Ascending aorta (tissue), 2 donors: ENCODE data around the gene EN2. TPM values are rescaled to one million over a fixed set of nuclear protein-coding genes. Genes with fewer than 3 reads are reported as not detected.
A peak's percentile ranks its signal among the peaks of the same experiment; 100 is the strongest.

ENCODE experiments used
- DNase-seq, 2 donors: peaks; one replicate each; pipeline ENCODE4 v3.0.0-alpha.2; 2019; ENCODE audit warnings: low spot score in 2 of 2
- H3K27ac ChIP-seq, 2 donors: fragments of 200-600 bp; sonication (generic); one replicate each; pipeline ENCODE4 v1.5.1; 2016 to 2017; ENCODE audit warnings: mild to moderate bottlenecking in 1 of 2
- H3K27me3 ChIP-seq: fragments of 200-600 bp; sonication (generic); one replicate; pipeline ENCODE4 v1.5.1; 2017
- H3K36me3 ChIP-seq, 2 donors: fragments of 200-600 bp; sonication (generic); one replicate each; pipeline ENCODE4 v1.5.1; 2016
- H3K4me1 ChIP-seq, 2 donors: fragments of 200-600 bp; sonication (generic); one replicate each; pipeline ENCODE4 v1.5.1; 2016 to 2017; ENCODE audit warnings: mild to moderate bottlenecking in 1 of 2
- H3K4me3 ChIP-seq, 2 donors: fragments of 200-600 bp; sonication (generic); one replicate each; pipeline ENCODE4 v1.5.1; 2016 to 2017; ENCODE audit warnings: mild to moderate bottlenecking in 1 of 2
- H3K9me3 ChIP-seq, 2 donors: fragments of 200-600 bp; sonication (generic); one replicate each; pipeline ENCODE4 v1.5.1; 2016
- CTCF ChIP-seq, 3 experiments: fragments of 200-600 bp in 2 of 3; fragments of 450-650 bp in 1 of 3; sonication (generic) in 2 of 3; IDR thresholded peaks; one replicate each; pipeline ENCODE4 v1.5.1; 2016 to 2019; ENCODE audit warnings: antibody characterized with exemption in 3 of 3, mild to moderate bottlenecking in 1 of 3, moderate library complexity in 1 of 3
- intact Hi-C: fragments of 100-400 bp; cut with DNase I; formaldehyde crosslinking; loops from one replicate; pipeline ENCODE4 v1.15.1; 2023
- total RNA-seq: library from RNA; depleted of rRNA; stranded (reverse); fragments of >200 nt; gene quantifications from one replicate; pipeline ENCODE4 v1.1.0, GENCODE V29; 2016

Gene EN2
- total RNA-seq, 1 donor from 2014 or later, result not detected

DNA sequence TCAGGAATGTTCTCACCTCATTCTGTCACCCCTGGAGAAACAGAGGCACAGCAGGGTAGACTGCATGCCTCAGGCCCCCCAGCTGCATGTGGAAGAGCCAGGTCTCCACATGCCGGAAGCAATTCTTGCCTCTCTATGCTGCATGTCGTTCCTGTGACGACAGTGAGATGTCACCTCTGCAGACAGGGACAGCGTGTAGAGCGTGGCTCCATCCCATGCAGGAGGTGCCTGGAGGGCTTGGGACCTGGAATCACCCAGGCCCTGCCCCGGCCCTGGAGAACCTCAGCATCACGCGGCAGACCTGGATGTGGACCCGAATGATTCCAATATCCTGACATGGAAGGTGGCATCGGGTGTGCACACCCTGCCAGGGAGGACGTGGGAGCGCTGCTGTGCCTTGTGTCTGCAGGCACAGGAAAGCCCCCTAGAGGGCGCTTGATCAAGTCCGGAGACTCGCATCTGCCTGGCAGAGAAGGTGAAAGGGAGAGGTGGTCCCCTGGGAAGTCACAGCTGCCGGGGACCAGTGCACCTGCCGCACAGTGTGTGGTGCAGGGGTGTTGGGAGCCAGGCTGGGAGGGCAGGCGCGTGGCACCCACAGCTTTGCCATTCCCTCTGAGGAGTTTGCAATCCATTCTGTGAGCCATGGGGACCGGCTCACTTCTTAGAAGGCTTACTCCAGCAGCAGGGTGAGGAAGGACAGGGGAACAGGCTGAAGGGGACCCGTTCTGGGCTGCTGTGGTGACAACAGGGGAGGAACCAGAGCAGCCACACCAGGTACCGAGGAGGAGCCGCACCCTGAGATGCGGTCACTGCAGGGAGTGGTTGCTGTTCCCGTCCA is 45.3 kb upstream of the EN2 start:
- no peak for DNase-seq
- Histone ChIP-seq H3K27me3 (no peaks in the 10 kb centered on the region), H3K36me3 (no peaks in the 10 kb centered on the region), H3K9me3 (no peaks in the 10 kb centered on the region), H3K4me1 (no peaks in the 10 kb centered on the region), H3K4me3 (no peak overlapping the region), H3K27ac (no peak overlapping the region)
- TF ChIP-seq CTCF (IDR thresholded peaks at IDR 0.05), result peak in 1 of 3 experiments; percentile 24
- intact Hi-C loops, result no loop called here

DNA sequence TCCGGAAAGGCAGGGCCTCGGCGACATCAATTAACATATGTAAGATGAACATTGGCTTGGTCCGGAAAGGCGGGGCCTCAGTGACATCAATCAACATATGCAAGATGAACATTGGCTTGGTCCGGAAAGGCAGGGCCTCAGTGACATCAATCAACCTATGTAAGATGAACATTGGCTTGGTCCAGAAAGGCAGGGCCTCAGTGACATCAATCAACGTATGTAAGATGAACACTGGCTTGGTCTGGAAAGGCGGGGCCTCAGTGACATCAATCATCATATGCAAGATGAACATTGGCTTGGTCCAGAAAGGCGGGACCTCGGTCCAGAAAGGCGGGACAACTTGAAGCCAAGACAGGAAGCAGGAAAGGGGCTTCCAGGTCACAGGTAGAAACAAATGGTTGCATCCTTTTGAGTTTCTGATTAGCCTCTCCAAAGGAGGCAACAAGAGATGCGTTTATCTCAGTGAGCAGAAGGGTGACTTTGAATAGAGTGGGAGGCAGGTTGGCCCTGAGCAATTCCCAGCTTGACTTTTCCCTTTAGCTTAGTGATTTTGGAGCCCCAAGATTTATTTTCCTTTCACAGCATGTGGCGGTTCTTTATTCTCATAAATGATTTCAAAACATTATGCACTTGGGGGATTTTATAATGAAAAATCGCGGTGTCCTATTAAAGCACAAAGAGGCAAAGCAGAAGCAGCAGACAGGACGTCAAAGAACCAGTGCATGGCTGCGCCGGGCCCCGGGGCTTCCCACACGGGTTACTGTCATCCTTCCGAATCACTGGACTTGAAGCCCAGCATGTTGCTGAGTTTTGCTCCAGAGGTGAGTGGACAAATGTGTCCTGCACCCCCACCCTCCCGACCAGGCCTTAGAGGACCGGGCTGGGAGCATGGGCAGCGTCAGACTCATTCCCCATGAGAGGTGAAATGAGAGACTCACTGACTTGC is 43.1 kb upstream of the EN2 start:
- H3K4me3 ChIP-seq, result no peak overlapping the region
- no peaks in the 10 kb centered on the region for H3K9me3 ChIP-seq
- no peak for DNase-seq
- no peak overlapping the region for H3K27ac ChIP-seq
- no peaks in the 10 kb centered on the region for H3K4me1 ChIP-seq
- no peaks in the 10 kb centered on the region for H3K36me3 ChIP-seq
- intact Hi-C loops, result no loop called here
- no peak for TF ChIP-seq CTCF (IDR thresholded peaks at IDR 0.05)
- H3K27me3 ChIP-seq, result no peaks in the 10 kb centered on the region

DNA sequence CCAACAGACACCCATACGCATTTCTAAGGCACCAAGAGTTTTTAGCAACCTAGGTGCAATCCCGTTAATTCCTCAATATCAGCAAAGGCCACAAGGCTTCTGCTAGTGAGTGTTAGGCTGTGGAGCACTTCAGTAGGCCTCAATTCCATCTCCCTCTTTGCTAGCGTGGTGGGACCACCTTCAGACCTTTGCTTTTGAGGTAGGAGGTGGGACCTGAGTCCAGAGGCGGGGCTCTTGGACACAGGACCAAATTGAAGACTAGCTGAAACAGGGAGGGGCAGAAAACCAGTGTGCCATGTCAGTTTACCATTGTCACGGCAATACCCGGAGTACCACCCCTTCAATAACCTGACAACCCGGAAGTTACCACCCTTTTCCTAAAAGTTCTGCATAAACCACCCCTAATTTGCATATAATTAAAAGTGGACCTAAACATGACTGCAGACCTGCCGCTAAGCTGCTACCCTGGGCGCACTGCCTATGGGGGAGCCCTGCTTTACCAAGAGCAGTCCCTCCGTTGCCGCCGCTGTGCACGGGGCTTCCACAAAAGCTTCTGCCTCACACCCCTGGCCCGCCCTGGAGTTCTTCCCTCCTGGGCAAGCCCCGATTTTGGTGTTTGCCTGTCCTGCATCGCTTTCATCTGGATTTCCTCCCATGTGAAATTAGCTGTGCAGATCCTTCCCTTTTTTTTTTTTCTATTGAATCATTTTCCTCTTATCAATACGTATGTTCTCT is 41.1 kb upstream of the EN2 start:
- H3K4me3 ChIP-seq, result no peak overlapping the region
- DNase-seq, result no peak
- H3K4me1 ChIP-seq, result no peaks in the 10 kb centered on the region
- intact Hi-C loops, result no loop called here
- TF ChIP-seq CTCF (IDR thresholded peaks at IDR 0.05), result no peak
- H3K27ac ChIP-seq, result no peak overlapping the region
- H3K36me3 ChIP-seq, result no peaks in the 10 kb centered on the region
- no peaks in the 10 kb centered on the region for H3K9me3 ChIP-seq
- H3K27me3 ChIP-seq, result no peaks in the 10 kb centered on the region

DNA sequence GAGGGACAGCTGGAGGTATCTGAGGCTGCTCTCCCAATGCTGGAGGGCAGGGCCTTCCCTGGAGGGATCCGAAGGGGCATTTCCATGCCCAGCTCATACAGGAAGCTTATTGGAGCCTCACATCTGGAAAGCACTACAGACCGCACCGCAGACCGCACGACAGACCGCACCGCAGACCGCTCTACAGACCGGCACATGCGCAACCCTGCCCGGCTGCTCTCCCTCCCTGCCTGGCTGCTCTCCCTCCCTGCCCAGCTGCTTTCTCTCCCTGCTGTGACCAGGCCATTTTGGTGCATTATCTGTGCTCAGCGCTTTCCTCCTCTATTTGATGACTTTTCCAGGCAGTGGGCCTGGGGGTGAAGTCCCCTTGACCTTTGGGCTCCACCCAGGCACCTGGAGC is 39.6 kb upstream of the EN2 start:
- TF ChIP-seq CTCF (IDR thresholded peaks at IDR 0.05), result no peak
- Histone ChIP-seq H3K4me1 (no peaks in the 10 kb centered on the region), H3K27ac (no peak overlapping the region), H3K36me3 (no peaks in the 10 kb centered on the region), H3K27me3 (no peaks in the 10 kb centered on the region), H3K4me3 (no peak overlapping the region), H3K9me3 (no peaks in the 10 kb centered on the region)
- DNase-seq, result no peak
- intact Hi-C loops, result no loop called here

GRCh38 chr7:155418941-155419755 is 38.8 kb upstream of the EN2 start:
- Histone ChIP-seq H3K9me3 (no peaks in the 10 kb centered on the region), H3K27me3 (no peaks in the 10 kb centered on the region)

More at GRCh38 chr7:155418941-155419755, 38.8 kb upstream of the EN2 start:
- Histone ChIP-seq H3K36me3 (no peaks in the 10 kb centered on the region), H3K27ac (no peak overlapping the region), H3K4me1 (no peaks in the 10 kb centered on the region), H3K4me3 (no peak overlapping the region)
- no peak for DNase-seq
- intact Hi-C loops, result no loop called here
- TF ChIP-seq CTCF (IDR thresholded peaks at IDR 0.05), result no peak
